GM13977 (cell line): ENCODE data around the gene AKAP8L.

Source experiments
- DNase-seq: peaks from one replicate; pipeline ENCODE4 v3.0.0; 2012; ENCODE audit warnings: low spot score
- CTCF ChIP-seq: IDR thresholded peaks from 2 replicates; pipeline ENCODE4 v1.5.1; 2012; ENCODE audit warnings: mild to moderate bottlenecking, control low read depth; ENCODE audit not compliant: insufficient read depth; ENCODE audit errors: extremely low read depth, missing control alignments
- in situ Hi-C: fragments of 300-500 bp; cut with MboI; formaldehyde crosslinking; loops from one replicate; pipeline ENCODE4 v1.12.0; 2022; ENCODE audit warnings: low sequenced_read_pairs, low pct_unique_long_range_greater_than_20kb, mixed read lengths, inconsistent platforms; ENCODE audit not compliant: unreplicated experiment

The AKAP8L gene

GRCh38 chr19:15422296-15423075 is 3.7 kb upstream of the AKAP8L start:
- in situ Hi-C loops, result loop anchor here (10.0 kb wide), 1 partner anchor 132 kb away; no protein-coding TSS in a partner anchor
- TF ChIP-seq CTCF, result no peak
- no peak for DNase-seq

- in situ Hi-C loops, result loop anchor here (10.0 kb wide), 1 partner anchor 133 kb away; no protein-coding TSS in a partner anchor
- no peak for TF ChIP-seq CTCF
- no peak for DNase-seq
Measured at GRCh38 chr19:15421721-15422260, 3.0 kb upstream of the AKAP8L start.

GRCh38 chr19:15421136-15421695 is 2.4 kb upstream of the AKAP8L start:
- in situ Hi-C loops, result loop anchor here (10.0 kb wide), 1 partner anchor 134 kb away; no protein-coding TSS in a partner anchor
- TF ChIP-seq CTCF, result no peak
- no peak for DNase-seq

- in situ Hi-C loops, result loop anchor here (10.0 kb wide), 1 partner anchor 135 kb away; no protein-coding TSS in a partner anchor
- no peak for DNase-seq
- TF ChIP-seq CTCF, result no peak
Measured at GRCh38 chr19:15419413-15420025, 731 bp upstream of the AKAP8L start.

GRCh38 chr19:15418231-15418578 is 583 bp downstream of the AKAP8L start:
- DNase-seq, result no peak
- in situ Hi-C loops, result no loop called here
- no peak for TF ChIP-seq CTCF

- no peak for TF ChIP-seq CTCF
- in situ Hi-C loops, result no loop called here
- DNase-seq, result no peak
Measured at GRCh38 chr19:15417699-15418098, 1.1 kb downstream of the AKAP8L start.
